GM21529 (cell line): ENCODE measurements around the gene IGSF10.
A peak's percentile ranks its signal among the peaks of the same experiment; 100 is the strongest.

Experiments used
- ATAC-seq: cut with Tn5 transposase; IDR thresholded peaks from one replicate; pipeline ENCODE4 v1.9.1; 2021; ENCODE audit not compliant: unreplicated experiment

IGSF10 gene

GRCh38 chr3:151425627-151426340, 35.1 kb downstream of the IGSF10 start:
- ATAC-seq: peak; percentile 32

DNA sequence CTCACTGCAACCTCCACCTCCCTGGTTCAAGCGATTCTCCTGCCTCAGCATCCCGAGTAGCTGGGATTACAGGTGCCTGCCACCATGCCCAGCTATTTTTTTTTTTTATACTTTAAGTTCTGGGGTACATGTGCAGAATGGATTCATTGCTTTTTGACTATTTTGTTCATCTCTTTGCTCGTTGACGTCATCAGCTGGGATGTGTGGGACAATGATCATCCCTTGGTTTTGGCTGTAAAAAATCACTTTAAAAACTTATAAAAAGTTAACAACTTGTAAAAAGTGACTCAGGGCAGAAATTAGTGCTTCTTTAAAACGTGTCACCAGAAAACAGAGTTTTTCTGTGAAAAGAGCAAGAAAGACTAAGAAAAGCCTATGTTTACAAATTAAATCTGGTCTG, 37.8 kb downstream of the IGSF10 start:
- ATAC-seq: no peak

- peak; percentile 52 for ATAC-seq
These were observed 38.9 kb downstream of the IGSF10 start for GRCh38 chr3:151421938-151422337.

DNA sequence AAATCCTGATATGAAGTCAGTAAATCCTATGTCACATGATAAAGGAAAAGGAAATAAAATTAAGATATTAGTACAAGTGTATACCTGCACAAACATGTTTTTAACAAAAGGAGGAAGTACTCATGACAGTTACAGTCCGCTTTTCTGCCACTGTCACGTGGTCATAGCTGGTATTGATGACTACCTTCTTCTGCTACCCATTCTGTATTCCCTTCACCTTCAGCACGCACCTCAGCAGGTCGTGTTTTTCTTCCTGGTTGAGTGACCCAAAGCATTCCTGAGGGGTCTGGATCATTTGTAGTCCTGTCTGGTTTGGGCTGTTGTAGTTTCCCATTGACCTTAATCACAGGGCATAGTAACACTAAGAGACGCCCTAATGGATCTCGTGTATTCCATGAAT, 41.1 kb downstream of the IGSF10 start:
- no peak for ATAC-seq

- no peak for ATAC-seq
These were observed 45.6 kb downstream of the IGSF10 start for GRCh38 chr3:151415289-151415688.

DNA sequence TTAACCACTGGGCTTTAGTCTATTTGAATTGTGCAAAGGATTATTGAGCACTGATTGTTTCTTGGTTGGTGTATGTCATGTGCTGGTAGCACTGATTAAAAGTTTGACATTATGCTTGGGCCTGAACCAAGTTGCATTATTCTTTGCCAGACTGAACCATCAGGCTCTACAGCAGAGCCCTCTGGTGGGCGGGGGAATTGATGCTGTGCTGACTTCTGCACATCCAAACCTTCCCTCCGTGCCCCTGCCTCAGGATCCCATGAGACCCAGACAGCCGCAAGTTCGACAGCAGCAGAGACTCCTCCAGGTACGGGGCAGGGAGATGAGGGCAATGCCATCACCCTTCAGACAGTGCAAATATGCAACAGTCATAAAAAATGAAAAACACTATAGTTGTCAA, 47.9 kb downstream of the IGSF10 start:
- no peak for ATAC-seq
